SU-DHL-6 (cell line): Measurements from ENCODE around the gene SHISAL2A.
"Not testable (repeated sequence)": the region's sequence is repeated elsewhere in the genome, so short reads cannot be mapped to it uniquely, and the experiment has no call there.

Source experiments
- H2AFZ ChIP-seq: fragments of 200-600 bp; sonication (generic); 2 replicates; pipeline ENCODE4 v1.6.1; 2014; ENCODE audit warnings: low read depth, mild to moderate bottlenecking, moderate library complexity, mixed read lengths, antibody characterized with exemption, low read length; ENCODE audit not compliant: severe bottlenecking
- H3F3A ChIP-seq: fragments of 200-600 bp; shearing (Covaris generic); 2 replicates; pipeline ENCODE4 v1.6.0; 2016; ENCODE audit warnings: antibody characterized with exemption, mild to moderate bottlenecking; ENCODE audit not compliant: insufficient read depth
- H3K27ac ChIP-seq: fragments of 200-600 bp; sonication (generic); 2 replicates; pipeline ENCODE4 v1.5.1; 2016; ENCODE audit warnings: low read depth, mild to moderate bottlenecking, low read length, moderate library complexity, mixed read lengths
- H3K27me3 ChIP-seq: fragments of 200-600 bp; sonication (generic), shearing (Covaris generic); 2 replicates; pipeline ENCODE4 v1.6.0; 2014; ENCODE audit warnings: mild to moderate bottlenecking, low read length
- H3K36me3 ChIP-seq: fragments of 200-600 bp; sonication (generic); 2 replicates; pipeline ENCODE4 v1.6.1; 2014; ENCODE audit warnings: mild to moderate bottlenecking, low read length, mixed read lengths
- H3K4me2 ChIP-seq: fragments of 300-600, 200-600 bp; shearing (Covaris generic), sonication (generic); 2 replicates; pipeline ENCODE4 v1.6.0; 2014; ENCODE audit warnings: low read length, low read depth, mild to moderate bottlenecking; ENCODE audit not compliant: poor library complexity, severe bottlenecking
- H3K4me3 ChIP-seq: fragments of 200-600 bp; sonication (generic); 2 replicates; pipeline ENCODE4 v1.5.1; 2014; ENCODE audit warnings: antibody characterized with exemption, low read length, mild to moderate bottlenecking, mixed read lengths; ENCODE audit not compliant: insufficient read depth, poor library complexity, severe bottlenecking
- H3K79me2 ChIP-seq: fragments of 200-600 bp; sonication (generic); 2 replicates; pipeline ENCODE4 v1.6.1; 2014; ENCODE audit warnings: mild to moderate bottlenecking, low read length, moderate library complexity; ENCODE audit not compliant: insufficient read depth
- H3K9ac ChIP-seq: fragments of 200-600 bp; sonication (generic); 2 replicates; pipeline ENCODE4 v1.7.0; 2014; ENCODE audit warnings: mild to moderate bottlenecking, low read length
- H3K9me2 ChIP-seq: fragments of 200-600 bp; sonication (generic); replicated peaks from 2 replicates; pipeline ENCODE4 v1.6.1; 2014; ENCODE audit warnings: low read length; ENCODE audit not compliant: insufficient read depth
- H3K9me3 ChIP-seq: fragments of 200-600 bp; sonication (generic); 2 replicates; pipeline ENCODE4 v1.6.1; 2014; ENCODE audit warnings: low read length, mixed read lengths; ENCODE audit not compliant: insufficient read depth
- H4K20me1 ChIP-seq: fragments of 200-600 bp; sonication (generic); 2 replicates; pipeline ENCODE4 v1.6.1; 2014; ENCODE audit warnings: low read depth, mild to moderate bottlenecking, antibody characterized with exemption, low read length, moderate library complexity, mixed read lengths
- CTCF ChIP-seq: fragments of 200-600 bp; sonication (generic); IDR thresholded peaks from one replicate; pipeline ENCODE4 v1.5.1; 2017; ENCODE audit warnings: antibody characterized with exemption, mild to moderate bottlenecking, low read length, moderate library complexity; ENCODE audit not compliant: insufficient read depth, poor library complexity, severe bottlenecking
- EZH2phosphoT487 ChIP-seq: fragments of 200-600 bp; sonication (generic), shearing (Covaris generic); conservative IDR thresholded peaks from 2 replicates; pipeline ENCODE4 v1.6.1; 2018; ENCODE audit warnings: mild to moderate bottlenecking, antibody characterized with exemption, low read length, moderate library complexity, mixed read lengths

The SHISAL2A gene

DNA sequence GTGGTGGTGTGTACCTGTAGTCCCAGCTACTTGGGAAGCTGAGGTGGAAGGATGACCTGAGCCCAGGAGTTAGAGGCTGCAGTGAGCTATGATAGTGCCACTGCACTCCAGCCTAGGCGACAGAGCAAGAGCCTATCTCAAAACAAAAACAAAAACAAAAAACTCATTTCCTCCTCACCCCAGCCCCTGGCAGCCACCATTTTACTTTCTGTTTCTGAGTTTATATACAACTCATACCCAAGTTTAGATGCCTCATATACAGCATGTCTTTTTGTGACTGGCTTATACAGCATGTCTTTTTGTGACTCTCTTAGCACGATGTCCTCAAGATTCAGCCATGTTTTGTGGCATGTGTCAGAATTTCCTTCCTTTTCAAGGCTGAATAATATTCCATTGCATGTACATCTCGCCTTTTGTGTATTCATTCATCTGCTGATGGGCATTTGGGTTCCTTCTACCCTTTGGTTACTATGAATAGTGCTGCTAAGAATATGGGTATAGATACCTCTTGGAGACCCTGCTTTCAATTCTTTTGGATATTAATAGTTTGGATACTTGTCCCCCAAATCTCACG is 50.5 kb downstream of the SHISAL2A start:
- Histone ChIP-seq H3K4me2 (no peak overlapping the region), H3K36me3 (peaks cover 13% of the 10 kb centered on the region), H3K27me3 (no peaks in the 10 kb centered on the region), H2AFZ (no peak overlapping the region), H3K27ac (no peak overlapping the region), H3K4me3 (no peak overlapping the region), H3K9me2 (no peaks in the 10 kb centered on the region), H3K79me2 (no peaks in the 10 kb centered on the region; the same call in 1 of the 2 replicates), H4K20me1 (no peaks in the 10 kb centered on the region), H3K9me3 (no peaks in the 10 kb centered on the region), H3F3A (0 out of 2 replicates have a peak, but pooled peaks cover 4% of the 10 kb centered on the region), H3K9ac (no peak overlapping the region)
- TF ChIP-seq CTCF (no peak), EZH2phosphoT487 (no peak)

GRCh38 chr1:52684545-52684944 is 51.6 kb downstream of the SHISAL2A start:
- peaks cover 13% of the 10 kb centered on the region for H3K36me3 ChIP-seq
- H3K4me2 ChIP-seq, result no peak overlapping the region
- no peaks in the 10 kb centered on the region for H4K20me1 ChIP-seq
- H3K79me2 ChIP-seq, result no peaks in the 10 kb centered on the region; the same call in 1 of the 2 replicates
- peak overlapping the region; percentile 27; the same call in 1 of the 2 replicates for H3K27ac ChIP-seq
- no peaks in the 10 kb centered on the region for H3K27me3 ChIP-seq
- H3K4me3 ChIP-seq, result no peak overlapping the region
- no peak for TF ChIP-seq EZH2phosphoT487
- no peaks in the 10 kb centered on the region for H3K9me3 ChIP-seq
- no peaks in the 10 kb centered on the region for H3K9me2 ChIP-seq
- H3K9ac ChIP-seq, result no peak overlapping the region
- H2AFZ ChIP-seq, result no peak overlapping the region
- no peaks in the 10 kb centered on the region for H3F3A ChIP-seq

DNA sequence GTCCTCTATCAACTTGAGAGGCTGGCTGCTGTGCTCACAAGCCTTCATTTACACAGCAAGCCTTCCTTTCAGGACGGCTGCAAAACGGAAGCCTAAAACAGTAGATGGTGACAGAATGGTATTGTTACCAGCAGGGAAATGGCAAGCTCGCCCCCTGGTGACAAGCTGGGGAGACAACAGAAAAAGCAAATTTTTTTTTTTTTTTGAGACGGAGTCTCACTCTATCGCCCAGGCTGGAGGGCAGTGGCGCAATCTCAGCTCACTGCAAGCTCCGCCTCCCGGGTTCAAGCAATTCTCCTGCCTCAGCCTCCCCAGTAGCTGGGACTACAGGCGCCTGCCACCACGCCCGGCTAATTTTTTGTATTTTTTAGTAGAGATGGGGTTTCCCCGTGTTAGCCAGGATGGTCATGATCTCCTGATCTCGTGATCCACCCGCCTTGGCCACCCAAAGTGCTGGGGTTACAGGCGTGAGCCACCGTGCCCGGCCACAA is 53.3 kb downstream of the SHISAL2A start:
- H3K4me3 ChIP-seq, H3K4me2 ChIP-seq: not testable (repeated sequence)
- H3K27ac ChIP-seq, result peak overlapping the region; percentile 31

More for the DNA sequence above, 53.3 kb downstream of the SHISAL2A start:
- not testable (repeated sequence) for H4K20me1 ChIP-seq, H3K9ac ChIP-seq, H3F3A ChIP-seq, H2AFZ ChIP-seq, H3K9me3 ChIP-seq, H3K9me2 ChIP-seq, H3K79me2 ChIP-seq, H3K27me3 ChIP-seq
- peaks cover 18% of the 10 kb centered on the region for H3K36me3 ChIP-seq
- peak; percentile 48 for TF ChIP-seq CTCF
